ENCODE data around the gene KCNJ13. TPM values are rescaled to one million over a fixed set of nuclear protein-coding genes. Genes with fewer than 3 reads are reported as not detected.

Gene KCNJ13
- total RNA-seq, 4 donors from 2014 or later = not detected

GRCh38 chr2:232789082-232789481 is 12.7 kb upstream of the KCNJ13 start:
- H3K27me3 ChIP-seq = no peaks in the 10 kb centered on the region
- peaks cover 4 to 64% of the 10 kb centered on the region in 2 donors for H3K36me3 ChIP-seq
- TF ChIP-seq CTCF (IDR thresholded peaks at IDR 0.05 in 4 of 5, conservative IDR thresholded peaks at IDR 0.05 in 1 of 5) = no peak
- TF ChIP-seq POLR2A (IDR thresholded peaks at IDR 0.05) = no peak
- in situ Hi-C loops (cut with MboI; ENCODE audit: low sequenced_read_pairs in 4 of 4) (no loop called here), intact Hi-C loops (cut with DNase I; ENCODE audit: low total_unique reads) (no loop called here)
- DNase-seq = no peak
- ATAC-seq = no peak
- no peak overlapping the region for H3K27ac ChIP-seq
- H3K9me3 ChIP-seq = no peaks in the 10 kb centered on the region
- H3K4me3 ChIP-seq = no peak overlapping the region
- H3K4me1 ChIP-seq = no peaks in the 10 kb centered on the region

- Histone ChIP-seq H3K36me3 (peaks cover 4 to 51% of the 10 kb centered on the region in 2 donors), H3K27ac (no peak overlapping the region), H3K9me3 (no peaks in the 10 kb centered on the region), H3K4me3 (no peak overlapping the region), H3K27me3 (no peaks in the 10 kb centered on the region), H3K4me1 (no peaks in the 10 kb centered on the region)
- intact Hi-C loops (cut with DNase I; ENCODE audit: low total_unique reads) = no loop called here
- in situ Hi-C loops (cut with MboI; ENCODE audit: low sequenced_read_pairs in 4 of 4) = no loop called here
- DNase-seq (no peak), ATAC-seq (no peak)
- no peak for TF ChIP-seq POLR2A (IDR thresholded peaks at IDR 0.05)
- no peak for TF ChIP-seq CTCF (IDR thresholded peaks at IDR 0.05 in 4 of 5, conservative IDR thresholded peaks at IDR 0.05 in 1 of 5)
Measured at GRCh38 chr2:232787806-232788205, 11.4 kb upstream of the KCNJ13 start.

- Histone ChIP-seq H3K27me3 (no peaks in the 10 kb centered on the region), H3K36me3 (peaks cover 4 to 15% of the 10 kb centered on the region in 2 donors), H3K4me3 (no peak overlapping the region), H3K4me1 (peaks cover 6 to 9% of the 10 kb centered on the region in 2 donors), H3K27ac (no peak overlapping the region), H3K9me3 (no peaks in the 10 kb centered on the region)
- no peak for TF ChIP-seq CTCF (IDR thresholded peaks at IDR 0.05 in 4 of 5, conservative IDR thresholded peaks at IDR 0.05 in 1 of 5)
- no peak for TF ChIP-seq POLR2A (IDR thresholded peaks at IDR 0.05)
- in situ Hi-C loops (cut with MboI; ENCODE audit: low sequenced_read_pairs in 4 of 4) (no loop called here), intact Hi-C loops (cut with DNase I; ENCODE audit: low total_unique reads) (no loop called here)
- no peak for ATAC-seq
- no peak for DNase-seq
Measured at GRCh38 chr2:232783278-232783677, 6.9 kb upstream of the KCNJ13 start.

- Histone ChIP-seq H3K4me1 (peaks cover 6 to 9% of the 10 kb centered on the region in 2 donors), H3K4me3 (no peak overlapping the region), H3K36me3 (no peaks in the 10 kb centered on the region), H3K9me3 (no peaks in the 10 kb centered on the region), H3K27me3 (no peaks in the 10 kb centered on the region), H3K27ac (no peak overlapping the region)
- no peak for ATAC-seq
- in situ Hi-C loops (cut with MboI; ENCODE audit: low sequenced_read_pairs in 4 of 4) (no loop called here), intact Hi-C loops (cut with DNase I; ENCODE audit: low total_unique reads) (no loop called here)
- TF ChIP-seq CTCF (IDR thresholded peaks at IDR 0.05 in 4 of 5, conservative IDR thresholded peaks at IDR 0.05 in 1 of 5) = no peak
- no peak for TF ChIP-seq POLR2A (IDR thresholded peaks at IDR 0.05)
- DNase-seq = no peak
Measured at GRCh38 chr2:232781765-232782164, 5.4 kb upstream of the KCNJ13 start.

- Histone ChIP-seq H3K9me3 (no peaks in the 10 kb centered on the region), H3K27ac (no peak overlapping the region), H3K36me3 (no peaks in the 10 kb centered on the region), H3K27me3 (no peaks in the 10 kb centered on the region), H3K4me1 (peaks cover 6 to 9% of the 10 kb centered on the region in 2 donors), H3K4me3 (no peak overlapping the region)
- TF ChIP-seq POLR2A (IDR thresholded peaks at IDR 0.05) (no peak), CTCF (IDR thresholded peaks at IDR 0.05 in 4 of 5, conservative IDR thresholded peaks at IDR 0.05 in 1 of 5) (no peak)
- DNase-seq = no peak
- in situ Hi-C loops (cut with MboI; ENCODE audit: low sequenced_read_pairs in 4 of 4) (no loop called here), intact Hi-C loops (cut with DNase I; ENCODE audit: low total_unique reads) (no loop called here)
- no peak for ATAC-seq
Measured at GRCh38 chr2:232779934-232780333, 3.6 kb upstream of the KCNJ13 start.

All from gastrocnemius medialis (tissue), 4 donors.